ENCODE data around the gene C12orf57. TPM values are rescaled to one million over a fixed set of nuclear protein-coding genes. Genes with fewer than 3 reads are reported as not detected.
A peak's percentile ranks its signal among the peaks of the same experiment; 100 is the strongest.

Gene C12orf57
- total and polyA plus RNA-seq, 8 donors = 86.8 to 314 (median 105) TPM

DNA sequence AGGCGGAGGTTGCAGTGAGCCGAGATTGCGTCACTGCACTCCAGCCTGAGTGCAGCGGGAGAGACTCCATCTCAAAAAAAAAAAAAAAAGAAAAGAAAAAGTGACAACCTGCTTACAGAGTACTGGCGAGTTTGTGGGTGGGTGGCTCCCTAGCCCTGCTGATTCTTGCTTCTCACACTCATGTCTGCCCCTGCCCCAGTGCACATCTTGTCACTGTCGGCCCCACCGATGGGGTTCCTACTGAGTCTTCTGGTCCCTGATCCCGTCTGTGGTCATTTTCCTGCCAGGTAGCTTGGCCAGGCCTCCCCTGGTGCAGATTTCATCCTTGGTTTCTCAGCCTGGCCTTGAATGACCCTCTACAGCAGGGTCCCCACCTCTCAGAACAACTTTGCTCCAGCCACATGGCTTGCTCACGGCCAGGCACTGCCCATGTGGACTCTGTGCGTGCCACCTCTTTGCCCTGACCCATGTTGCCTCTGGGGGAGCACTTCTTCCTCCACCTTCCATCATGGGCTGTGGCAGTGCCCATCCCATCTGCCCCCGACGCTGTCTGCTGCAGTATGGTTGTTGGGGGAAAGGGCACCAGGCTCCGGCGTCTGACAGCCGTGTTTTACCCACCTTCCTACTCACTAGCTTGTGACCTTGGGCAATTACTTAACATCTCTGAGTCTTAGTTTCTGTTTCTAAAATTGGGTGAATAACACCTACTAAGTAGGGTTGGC is 5.2 kb downstream of the C12orf57 start:
- H3K9me3 ChIP-seq = no peaks in the 10 kb centered on the region
- TF ChIP-seq, protein P1, sequence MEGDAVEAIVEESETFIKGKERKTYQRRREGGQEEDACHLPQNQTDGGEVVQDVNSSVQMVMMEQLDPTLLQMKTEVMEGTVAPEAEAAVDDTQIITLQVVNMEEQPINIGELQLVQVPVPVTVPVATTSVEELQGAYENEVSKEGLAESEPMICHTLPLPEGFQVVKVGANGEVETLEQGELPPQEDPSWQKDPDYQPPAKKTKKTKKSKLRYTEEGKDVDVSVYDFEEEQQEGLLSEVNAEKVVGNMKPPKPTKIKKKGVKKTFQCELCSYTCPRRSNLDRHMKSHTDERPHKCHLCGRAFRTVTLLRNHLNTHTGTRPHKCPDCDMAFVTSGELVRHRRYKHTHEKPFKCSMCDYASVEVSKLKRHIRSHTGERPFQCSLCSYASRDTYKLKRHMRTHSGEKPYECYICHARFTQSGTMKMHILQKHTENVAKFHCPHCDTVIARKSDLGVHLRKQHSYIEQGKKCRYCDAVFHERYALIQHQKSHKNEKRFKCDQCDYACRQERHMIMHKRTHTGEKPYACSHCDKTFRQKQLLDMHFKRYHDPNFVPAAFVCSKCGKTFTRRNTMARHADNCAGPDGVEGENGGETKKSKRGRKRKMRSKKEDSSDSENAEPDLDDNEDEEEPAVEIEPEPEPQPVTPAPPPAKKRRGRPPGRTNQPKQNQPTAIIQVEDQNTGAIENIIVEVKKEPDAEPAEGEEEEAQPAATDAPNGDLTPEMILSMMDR (IDR thresholded peaks at IDR 0.05) = no peak
- no peak for FAIRE-seq
- peak in 2 of 6 donors; percentile 19 to 52 for DNase-seq
- no peak for ATAC-seq
- H3K36me3 ChIP-seq = no peaks in the 10 kb centered on the region
- intact Hi-C loops (cut with DNase I) = loop anchor here in 1 of 3 donors (10.0 kb wide), 1 partner anchor 156 kb away; the partner anchor contains the start of gene C1RL
- H3K27me3 ChIP-seq = no peaks in the 10 kb centered on the region
- no peak overlapping the region for H3K4me3 ChIP-seq
- 77 to 80% methylated on average over 15 of the region's 15 CpGs for WGBS, 2 donors
- H3K4me1 ChIP-seq = peaks cover 10 to 17% (median 13%) of the 10 kb centered on the region in 3 donors
- H3K27ac ChIP-seq = peak overlapping the region in 2 of 4 donors; percentile 40 to 44

DNA sequence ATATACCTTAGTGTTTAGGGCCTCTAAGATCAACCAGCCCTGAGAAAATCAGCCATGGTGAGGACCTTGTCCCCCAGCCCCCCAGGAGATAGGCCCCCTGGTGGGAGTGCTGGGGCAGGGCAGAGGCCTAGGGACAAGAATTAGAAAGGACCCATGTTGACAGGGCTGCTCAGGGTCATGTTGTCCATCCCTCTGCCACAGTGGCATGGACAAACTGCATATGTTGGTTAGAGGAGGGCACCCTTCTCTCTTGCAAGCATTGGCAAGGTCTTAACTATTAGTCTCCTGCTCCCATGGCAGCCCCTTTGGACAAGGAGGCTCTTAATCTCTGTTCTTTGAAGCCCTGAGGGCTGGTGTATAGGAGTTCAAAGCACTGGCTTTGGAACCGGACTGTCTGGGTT is 6.6 kb downstream of the C12orf57 start:
- intact Hi-C loops (cut with DNase I) = no loop called here
- ATAC-seq (no peak), FAIRE-seq (no peak), DNase-seq (peak in 3 of 6 donors; percentile 11 to 20 (median 17))
- H3K4me1 ChIP-seq = peaks cover 6 to 10% (median 7%) of the 10 kb centered on the region in 3 donors
- 95 to 96% methylated on average over 1 of the region's 1 CpG for WGBS, 2 donors
- TF ChIP-seq, protein P1 (IDR thresholded peaks at IDR 0.05) = no peak
- H3K27me3 ChIP-seq = no peaks in the 10 kb centered on the region
- H3K9me3 ChIP-seq = no peaks in the 10 kb centered on the region
- no peak overlapping the region for H3K27ac ChIP-seq
- no peaks in the 10 kb centered on the region for H3K36me3 ChIP-seq
- no peak overlapping the region for H3K4me3 ChIP-seq

DNA sequence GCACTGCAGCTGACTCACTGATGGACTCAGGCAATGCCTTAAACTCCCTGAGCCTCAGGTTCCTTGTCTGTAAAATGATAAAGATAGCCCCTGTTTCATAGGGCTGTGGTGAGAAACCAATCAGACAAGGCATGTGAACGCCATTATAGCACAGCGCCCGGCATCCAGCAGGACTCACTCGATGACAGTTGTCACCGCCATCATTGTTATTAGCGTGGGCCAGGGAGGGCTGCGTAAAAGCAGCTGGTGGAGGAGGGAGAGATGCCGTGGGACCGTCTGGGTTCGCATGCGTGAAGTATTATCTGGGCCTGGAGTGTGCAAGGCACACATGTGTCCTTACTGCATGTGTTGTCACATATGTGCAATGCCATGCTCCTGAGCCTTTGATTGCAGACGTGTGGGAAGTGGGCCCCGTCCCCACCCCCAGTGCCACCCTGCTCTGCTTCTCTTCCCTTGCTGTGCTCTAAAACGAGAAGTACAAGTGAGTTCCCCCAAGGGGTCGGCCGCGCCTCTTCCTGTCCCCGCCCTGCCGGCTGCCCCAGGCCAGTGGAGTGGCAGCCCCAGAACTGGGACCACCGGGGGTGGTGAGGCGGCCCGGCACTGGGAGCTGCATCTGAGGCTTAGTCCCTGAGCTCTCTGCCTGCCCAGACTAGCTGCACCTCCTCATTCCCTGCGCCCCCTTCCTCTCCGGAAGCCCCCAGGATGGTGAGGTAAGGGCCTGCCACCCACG is 7.2 kb downstream of the C12orf57 start, which contains the start of gene PTPN6:
PTPN6 (plus strand) TSS at position 546 of the 730 bp plus-strand sequence; CDS start at position 703, 157 bp downstream.
- no peaks in the 10 kb centered on the region for H3K27me3 ChIP-seq
- peaks cover under 1 to 5% (median 2%) of the 10 kb centered on the region in 3 donors for H3K4me1 ChIP-seq
- ATAC-seq (no peak), FAIRE-seq (no peak), DNase-seq (peak in 4 of 6 donors; percentile 28 to 65 (median 62))
- no peaks in the 10 kb centered on the region for H3K9me3 ChIP-seq
- TF ChIP-seq, protein P1 (IDR thresholded peaks at IDR 0.05) = no peak
- 81 to 84% methylated on average over 24 to 25 of the region's 25 CpGs for WGBS, 2 donors
- no peaks in the 10 kb centered on the region for H3K36me3 ChIP-seq
- intact Hi-C loops (cut with DNase I) = no loop called here
- H3K27ac ChIP-seq = peak within 1 kb of the TSS in 2 of 4 donors; percentile 17 to 53
- H3K4me3 ChIP-seq = peak within 1 kb of the TSS in 1 of 4 donors; percentile 38

DNA sequence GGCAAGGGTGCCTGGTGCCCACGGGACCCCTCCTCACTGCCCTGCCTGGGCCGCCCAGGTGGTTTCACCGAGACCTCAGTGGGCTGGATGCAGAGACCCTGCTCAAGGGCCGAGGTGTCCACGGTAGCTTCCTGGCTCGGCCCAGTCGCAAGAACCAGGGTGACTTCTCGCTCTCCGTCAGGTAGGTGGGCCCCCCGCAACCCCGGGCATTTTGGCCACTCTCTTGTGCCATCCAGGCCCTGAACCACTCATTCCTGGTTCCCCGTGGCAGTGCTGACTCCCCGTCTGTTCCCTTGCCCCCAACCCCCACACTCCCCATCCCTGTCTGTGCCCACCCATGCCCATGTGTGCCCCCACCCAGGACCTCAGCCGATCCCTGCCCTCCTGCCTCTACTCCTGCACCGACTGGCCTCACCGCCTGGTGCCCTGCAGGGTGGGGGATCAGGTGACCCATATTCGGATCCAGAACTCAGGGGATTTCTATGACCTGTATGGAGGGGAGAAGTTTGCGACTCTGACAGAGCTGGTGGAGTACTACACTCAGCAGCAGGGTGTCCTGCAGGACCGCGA is 7.8 kb downstream of the C12orf57 start:
- intact Hi-C loops (cut with DNase I) = no loop called here
- peak overlapping the region in 2 of 4 donors; percentile 17 to 53 for H3K27ac ChIP-seq
- H3K9me3 ChIP-seq = no peaks in the 10 kb centered on the region
- H3K36me3 ChIP-seq = no peaks in the 10 kb centered on the region
- no peaks in the 10 kb centered on the region for H3K27me3 ChIP-seq
- FAIRE-seq (no peak), DNase-seq (peak in 4 of 6 donors; percentile 18 to 73 (median 38)), ATAC-seq (no peak)
- TF ChIP-seq, protein P1 (IDR thresholded peaks at IDR 0.05) = no peak
- WGBS, 2 donors = 85 to 86% methylated on average over 20 of the region's 20 CpGs
- peaks cover 0 to 3% (median 0%) of the 10 kb centered on the region in 3 donors for H3K4me1 ChIP-seq
- H3K4me3 ChIP-seq = peak overlapping the region in 1 of 4 donors; percentile 38
